Endothelial cell of umbilical vein (primary cell): ENCODE results near the gene TMEM19. TPM values are rescaled to one million over a fixed set of nuclear protein-coding genes. Genes with fewer than 3 reads are reported as not detected.

Experiments
- BruUV-seq: library from RNA; stranded (reverse); fragments of 400-500 nt; replicated peaks from 2 replicates; lab custom pipeline; 2021; lab: Mats Ljungman, UMichigan
- CTCF ChIA-PET: fragments of 300-600, 350-600 bp; sonication (Branson Sonifier 250); formaldehyde crosslinking; loops from one replicate; lab custom pipeline; 2021; ENCODE audit warnings: antibody characterized with exemption, inconsistent platforms; lab: Charles Lee
- POLR2A ChIA-PET: fragments of 300-600, 350-600 bp; sonication (Branson Sonifier 250); formaldehyde crosslinking; loops from one replicate; lab custom pipeline; 2021; ENCODE audit warnings: antibody characterized with exemption, inconsistent platforms; lab: Charles Lee
- DNase-seq: peaks from one replicate; pipeline ENCODE4 v3.0.0-alpha.2; 2011; ENCODE audit warnings: low read depth, low spot score
- FAIRE-seq: peaks from 2 replicates; lab custom pipeline; 2011; peaks lifted over from hg19 to GRCh38; lab: Jason Lieb, UNC
- H2AFZ ChIP-seq: 2 replicates; pipeline ENCODE4 v1.6.0; 2012; ENCODE audit warnings: low read depth, low read length, control low read depth, inconsistent platforms
- H3K27ac ChIP-seq: 2 replicates; pipeline ENCODE4 v1.5.1; 2011; ENCODE audit warnings: low read depth, mild to moderate bottlenecking, control low read depth, low read length, moderate library complexity; ENCODE audit not compliant: insufficient read depth
- H3K27me3 ChIP-seq, 2 experiments: 2 replicates each; pipeline versions ENCODE4 v1.6.0 to v1.6.1; 2011; ENCODE audit warnings: low read length in 2 of 2, mixed read lengths in 1 of 2; ENCODE audit not compliant: control insufficient read depth in 2 of 2, insufficient read depth in 2 of 2
- H3K36me3 ChIP-seq, 2 experiments: 2 replicates in 1 of 2; 3 replicates in 1 of 2; pipeline ENCODE4 v1.5.1; 2011; ENCODE audit warnings: low read length in 2 of 2, mild to moderate bottlenecking in 1 of 2, moderate library complexity in 1 of 2; ENCODE audit not compliant: control insufficient read depth in 2 of 2, insufficient read depth in 2 of 2; ENCODE audit errors: extremely low read depth in 1 of 2
- H3K4me1 ChIP-seq: 3 replicates; pipeline ENCODE4 v1.5.1; 2011; ENCODE audit warnings: mild to moderate bottlenecking, low read length; ENCODE audit not compliant: control insufficient read depth, insufficient read depth; ENCODE audit errors: extremely low read depth
- H3K4me2 ChIP-seq: 2 replicates; pipeline ENCODE4 v1.6.1; 2011; ENCODE audit warnings: low read length, control low read depth, mixed read lengths; ENCODE audit not compliant: insufficient read depth
- H3K4me3 ChIP-seq, 3 experiments: fragments of 200-600 bp in 1 of 3; sonication (generic), shearing (Covaris generic) in 1 of 3; replicated peaks in 1 of 3; 2 replicates each; pipeline ENCODE4 v1.5.1; 2011 to 2016; ENCODE audit warnings: control low read depth in 3 of 3, low read length in 3 of 3, mild to moderate bottlenecking in 2 of 3, inconsistent platforms in 1 of 3, low read depth in 1 of 3, moderate library complexity in 1 of 3; ENCODE audit not compliant: insufficient read depth in 1 of 3
- H3K79me2 ChIP-seq: 2 replicates; pipeline ENCODE4 v1.6.0; 2012; ENCODE audit warnings: low read length, inconsistent platforms; ENCODE audit not compliant: control insufficient read depth, insufficient read depth
- H3K9ac ChIP-seq: replicated peaks from 2 replicates; pipeline ENCODE3; 2011; ENCODE audit warnings: low read length, control low read depth; ENCODE audit not compliant: insufficient read depth; ENCODE audit errors: extremely low read depth
- H3K9me1 ChIP-seq: replicated peaks from 3 replicates; pipeline ENCODE4 v1.6.0; 2011; ENCODE audit warnings: mild to moderate bottlenecking, low read length; ENCODE audit not compliant: control insufficient read depth, insufficient read depth; ENCODE audit errors: extremely low read depth
- H3K9me3 ChIP-seq: replicated peaks from 2 replicates; pipeline ENCODE4 v1.5.1; 2012; ENCODE audit warnings: low read length, inconsistent platforms; ENCODE audit not compliant: control insufficient read depth, insufficient read depth
- H4K20me1 ChIP-seq: replicated peaks from 2 replicates; pipeline ENCODE3; 2011; ENCODE audit warnings: mild to moderate bottlenecking, low read length; ENCODE audit not compliant: control insufficient read depth, insufficient read depth; ENCODE audit errors: extremely low read depth
- CTCF ChIP-seq, 2 donors: IDR thresholded peaks; 1 replicate in 1 of 2; 2 replicates in 1 of 2; pipeline ENCODE4 v1.5.1; 2011; ENCODE audit warnings: low read length in 2 of 2, mild to moderate bottlenecking in 2 of 2, moderate library complexity in 2 of 2, control low read depth in 1 of 2, inconsistent platforms in 1 of 2, low read depth in 1 of 2; ENCODE audit not compliant: insufficient read depth in 1 of 2; ENCODE audit errors: extremely low read depth in 1 of 2
- EZH2 ChIP-seq: IDR thresholded peaks from 2 replicates; pipeline ENCODE4 v1.6.1; 2012; ENCODE audit warnings: borderline replicate concordance, low read depth, mild to moderate bottlenecking, moderate library complexity, low read length, inconsistent platforms; ENCODE audit not compliant: severe bottlenecking
- FOS ChIP-seq: IDR thresholded peaks from 2 replicates; pipeline ENCODE4 v1.6.1; 2011; ENCODE audit warnings: mild to moderate bottlenecking, low read length, moderate library complexity, borderline replicate concordance; ENCODE audit not compliant: insufficient read depth
- GATA2 ChIP-seq: IDR thresholded peaks from 2 replicates; pipeline ENCODE4 v1.7.0; 2011; ENCODE audit warnings: low read depth, mild to moderate bottlenecking, moderate library complexity, mixed read lengths, low read length; ENCODE audit not compliant: insufficient read length, insufficient read depth
- JUN ChIP-seq: IDR thresholded peaks from 2 replicates; pipeline ENCODE4 v1.6.1; 2011; ENCODE audit warnings: borderline replicate concordance, low read depth; ENCODE audit not compliant: insufficient read length, insufficient read depth
- MYC ChIP-seq: IDR thresholded peaks from one replicate; pipeline ENCODE4 v1.6.1; 2011; ENCODE audit warnings: mild to moderate bottlenecking, low read depth, low read length
- POLR2A ChIP-seq: IDR thresholded peaks from 2 replicates; pipeline ENCODE4 v1.6.1; 2012; ENCODE audit warnings: low read depth, mild to moderate bottlenecking, control low read depth, low read length
- POLR2AphosphoS5 ChIP-seq: IDR thresholded peaks from 2 replicates; pipeline ENCODE4 v1.6.1; 2012; ENCODE audit warnings: low read depth, mild to moderate bottlenecking, control low read depth, low read length, moderate library complexity; ENCODE audit not compliant: insufficient read depth
- dilution Hi-C: fragments of 300-500 bp; cut with MboI; formaldehyde crosslinking; loops from one replicate; pipeline ENCODE4 v1.15.0; 2019; ENCODE audit warnings: low sequenced_read_pairs; ENCODE audit not compliant: extremely low pct_ligation_motif_present
- intact Hi-C: fragments of 100-400 bp; cut with micrococcal nuclease; formaldehyde crosslinking; loops from one replicate; pipeline ENCODE4 v1.10.0; 2022
- polyA plus RNA-seq, 4 experiments: library from polyadenylated mRNA; depleted of rRNA in 3 of 4; stranded (reverse) in 3 of 4; unstranded in 1 of 4; fragments of >200 nt; gene quantifications; 2 replicates each; pipeline versions ENCODE4 v1.2.1 to v1.2.3, GENCODE V29; 2011 to 2012; ENCODE audit warnings: missing spikeins in 1 of 4
- total RNA-seq: library from RNA; stranded (reverse); gene quantifications from 2 replicates; pipeline ENCODE4 v1.2.3, GENCODE V29; 2021
- TF ChIP-seq, protein P1 (sequence below): IDR thresholded peaks from 2 replicates; pipeline ENCODE4 v1.6.1; 2011; ENCODE audit not compliant: insufficient read depth, insufficient read length

The TMEM19 gene
- total and polyA plus RNA-seq, 2 donors (not counting 3 experiments of a cell fraction or from before 2014, with no cell fraction given) = 20.4 to 23.8 TPM

GRCh38 chr12:71645268-71645667 lies 40.6 kb upstream of the TMEM19 start:
- DNase-seq (no peak), FAIRE-seq (no peak)
- no peaks in the 10 kb centered on the region for H4K20me1 ChIP-seq
- no peak overlapping the region for H3K4me2 ChIP-seq
- H3K4me1 ChIP-seq = no peaks in the 10 kb centered on the region
- H3K9me1 ChIP-seq = no peaks in the 10 kb centered on the region
- no TSS peak for BruUV-seq
- ChIA-PET POLR2A (no interaction called here), CTCF (interaction anchor here (1.4 to 4.4 kb wide), 3 partner anchors 9 to 16 kb away, joined by 4 to 42 read pairs (median 6); no protein-coding TSS in a partner anchor)
- no peak overlapping the region for H3K4me3 ChIP-seq
- H2AFZ ChIP-seq = no peak overlapping the region
- TF ChIP-seq CTCF (IDR thresholded peaks at IDR 0.05; ENCODE audit: extremely low read depth in 1 of 2, insufficient read depth in 1 of 2, low read depth in 1 of 2, low read length in 2 of 2) (no peak), JUN (no peak), EZH2 (no peak), POLR2A (no peak), POLR2AphosphoS5 (no peak), MYC (no peak), GATA2 (no peak), FOS (no peak)
- TF ChIP-seq, protein P1, sequence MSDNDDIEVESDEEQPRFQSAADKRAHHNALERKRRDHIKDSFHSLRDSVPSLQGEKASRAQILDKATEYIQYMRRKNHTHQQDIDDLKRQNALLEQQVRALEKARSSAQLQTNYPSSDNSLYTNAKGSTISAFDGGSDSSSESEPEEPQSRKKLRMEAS = no peak
- dilution Hi-C loops (no loop called here), intact Hi-C loops (loop anchor here (5.0 kb wide), 1 partner anchor 33 kb away; no protein-coding TSS in a partner anchor)
- no peak overlapping the region for H3K27ac ChIP-seq
- H3K9ac ChIP-seq = no peak overlapping the region
- H3K36me3 ChIP-seq = peaks cover 5 to 41% of the 10 kb centered on the region in 2 experiments
- H3K27me3 ChIP-seq = no peaks in the 10 kb centered on the region
- H3K9me3 ChIP-seq = no peaks in the 10 kb centered on the region
- peaks cover 43% of the 10 kb centered on the region for H3K79me2 ChIP-seq
